Transverse colon (tissue), 4 donors: ENCODE results near the gene POLK. TPM values are rescaled to one million over a fixed set of nuclear protein-coding genes. Genes with fewer than 3 reads are reported as not detected.

Experiments
- DNase-seq: peaks from one replicate; pipeline ENCODE4 v3.0.0-alpha.2; 2019
- H3K27ac ChIP-seq, 4 donors: fragments of 200-600 bp; sonication (generic); 2 replicates each; pipeline ENCODE4 v1.5.1; 2016 to 2018; ENCODE audit warnings: inconsistent platforms in 4 of 4
- H3K27me3 ChIP-seq: fragments of 200-600 bp; sonication (generic); 2 replicates; pipeline ENCODE4 v1.5.1; 2017; ENCODE audit warnings: inconsistent platforms
- H3K36me3 ChIP-seq, 4 donors: fragments of 200-600 bp; sonication (generic); 2 replicates each; pipeline ENCODE4 v1.5.1; 2017 to 2019; ENCODE audit warnings: inconsistent platforms in 4 of 4
- H3K4me1 ChIP-seq, 4 donors: fragments of 200-600 bp; sonication (generic); 2 replicates each; pipeline ENCODE4 v1.5.1; 2017 to 2020; ENCODE audit warnings: inconsistent platforms in 4 of 4
- H3K4me3 ChIP-seq, 4 donors: fragments of 200-600 bp; sonication (generic); 1 replicate in 1 of 4; 2 replicates in 3 of 4; pipeline versions ENCODE4 v1.5.1 to v1.6.1; 2017 to 2019; ENCODE audit warnings: inconsistent platforms in 4 of 4
- H3K9me3 ChIP-seq, 2 donors: fragments of 200-600 bp; sonication (generic); 2 replicates each; pipeline ENCODE4 v1.5.1; 2017 to 2019; ENCODE audit warnings: inconsistent platforms in 2 of 2
- EP300 ChIP-seq: sonication (generic); formaldehyde crosslinking; IDR thresholded peaks from one replicate; pipeline ENCODE4 v1.6.1; 2017; ENCODE audit warnings: antibody characterized with exemption, low read depth
- POLR2A ChIP-seq: fragments of 450-650 bp; IDR thresholded peaks from one replicate; pipeline ENCODE4 v1.6.1; 2016; ENCODE audit warnings: antibody characterized with exemption, mild to moderate bottlenecking, moderate library complexity
- POLR2AphosphoS5 ChIP-seq, 3 donors: sonication (generic); formaldehyde crosslinking; IDR thresholded peaks; one replicate each; pipeline ENCODE4 v1.6.1; 2016; ENCODE audit warnings: antibody characterized with exemption in 3 of 3
- whole genome bisulfite sequencing, 2 donors: methylation state at CpG; one replicate each; pipeline ENCODE4 v1.1.5; 2018; ENCODE audit warnings: low coverage in 1 of 2; 5-methylcytosine and 5-hydroxymethylcytosine counted together
- in situ Hi-C, 4 donors: fragments of 200-750 bp; cut with MboI; loops; one replicate each; pipeline versions ENCODE4 v1.15.0 to v1.15.1; 2017; ENCODE audit warnings: low sequenced_read_pairs in 3 of 4, low pct_ligation_motif_present in 1 of 4, low pct_unique_long_range_greater_than_20kb in 1 of 4
- intact Hi-C: fragments of 100-400 bp; cut with DNase I; formaldehyde crosslinking; loops from one replicate; pipeline ENCODE4 v1.15.1; 2023; ENCODE audit warnings: low total_unique reads
- total RNA-seq, 4 donors: library from RNA; depleted of rRNA; stranded (reverse); fragments of >200 nt; gene quantifications; one replicate each; pipeline ENCODE4 v1.1.0, GENCODE V29; 2016
- TF ChIP-seq, protein P1 (sequence below), 5 experiments: fragments of 200-600 bp in 3 of 5; fragments of 450-650 bp in 2 of 5; sonication (generic) in 3 of 5; IDR thresholded peaks; 1 replicate in 2 of 5; 2 replicates in 3 of 5; pipeline ENCODE4 v1.5.1; 2016 to 2017; ENCODE audit warnings: antibody characterized with exemption in 5 of 5, inconsistent platforms in 3 of 5, mild to moderate bottlenecking in 2 of 5, moderate library complexity in 1 of 5

Gene POLK
- total RNA-seq, 4 donors from 2014 or later, result 5.4 to 30.2 (median 18.5) TPM

DNA sequence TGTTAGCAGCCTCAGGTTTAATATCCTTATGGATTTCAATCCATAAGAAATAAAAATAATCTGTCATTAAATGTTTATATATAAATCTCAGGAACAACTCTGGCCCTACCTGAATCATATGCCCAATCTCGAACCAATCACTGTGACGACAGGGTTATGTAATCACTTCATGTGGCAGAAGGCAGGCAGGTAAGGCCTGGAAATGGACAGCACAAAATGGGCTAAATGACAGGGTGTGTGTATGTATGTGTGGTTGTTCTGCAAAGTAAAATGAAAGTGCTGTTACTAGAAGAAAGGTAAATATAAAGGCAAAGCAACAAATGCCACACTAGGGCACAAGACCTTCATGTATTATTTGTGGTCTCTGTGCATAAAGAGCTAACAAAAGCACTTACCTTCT is 119.2 kb downstream of the POLK start:
- H3K4me1 ChIP-seq, result no peaks in the 10 kb centered on the region
- no peaks in the 10 kb centered on the region for H3K9me3 ChIP-seq
- in situ Hi-C loops, result no loop called here
- H3K27ac ChIP-seq, result no peak overlapping the region
- H3K36me3 ChIP-seq, result no peaks in the 10 kb centered on the region
- intact Hi-C loops, result no loop called here
- H3K27me3 ChIP-seq, result no peaks in the 10 kb centered on the region
- no peak for DNase-seq
- H3K4me3 ChIP-seq, result no peak overlapping the region
- TF ChIP-seq, protein P1, sequence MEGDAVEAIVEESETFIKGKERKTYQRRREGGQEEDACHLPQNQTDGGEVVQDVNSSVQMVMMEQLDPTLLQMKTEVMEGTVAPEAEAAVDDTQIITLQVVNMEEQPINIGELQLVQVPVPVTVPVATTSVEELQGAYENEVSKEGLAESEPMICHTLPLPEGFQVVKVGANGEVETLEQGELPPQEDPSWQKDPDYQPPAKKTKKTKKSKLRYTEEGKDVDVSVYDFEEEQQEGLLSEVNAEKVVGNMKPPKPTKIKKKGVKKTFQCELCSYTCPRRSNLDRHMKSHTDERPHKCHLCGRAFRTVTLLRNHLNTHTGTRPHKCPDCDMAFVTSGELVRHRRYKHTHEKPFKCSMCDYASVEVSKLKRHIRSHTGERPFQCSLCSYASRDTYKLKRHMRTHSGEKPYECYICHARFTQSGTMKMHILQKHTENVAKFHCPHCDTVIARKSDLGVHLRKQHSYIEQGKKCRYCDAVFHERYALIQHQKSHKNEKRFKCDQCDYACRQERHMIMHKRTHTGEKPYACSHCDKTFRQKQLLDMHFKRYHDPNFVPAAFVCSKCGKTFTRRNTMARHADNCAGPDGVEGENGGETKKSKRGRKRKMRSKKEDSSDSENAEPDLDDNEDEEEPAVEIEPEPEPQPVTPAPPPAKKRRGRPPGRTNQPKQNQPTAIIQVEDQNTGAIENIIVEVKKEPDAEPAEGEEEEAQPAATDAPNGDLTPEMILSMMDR (IDR thresholded peaks at IDR 0.05), result no peak
- TF ChIP-seq POLR2A (no peak), POLR2AphosphoS5 (IDR thresholded peaks at IDR 0.05) (no peak), EP300 (no peak)
- WGBS, 2 donors, result 79 to 100% methylated on average over 2 of the region's 2 CpGs

DNA sequence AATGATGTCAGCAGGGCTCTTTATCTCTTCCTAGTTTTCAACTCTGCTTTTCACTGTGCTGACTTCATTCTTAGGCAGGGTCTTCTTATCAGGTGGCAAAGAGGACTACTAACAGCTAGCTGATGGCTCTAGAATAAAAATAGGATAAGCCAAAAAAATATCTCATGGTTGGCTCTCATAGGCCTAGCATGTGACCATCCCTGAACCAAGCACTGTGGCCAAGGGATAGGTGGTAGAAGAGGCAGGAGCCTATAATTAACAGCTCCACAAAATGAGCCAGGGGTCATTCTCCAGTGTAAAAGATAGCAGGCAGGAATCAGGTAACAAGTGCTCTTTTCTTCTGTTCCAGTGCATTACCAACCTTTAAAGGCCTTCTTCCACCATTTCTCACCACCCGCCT is 120.6 kb downstream of the POLK start:
- intact Hi-C loops, result no loop called here
- Histone ChIP-seq H3K36me3 (no peaks in the 10 kb centered on the region), H3K27me3 (no peaks in the 10 kb centered on the region), H3K9me3 (no peaks in the 10 kb centered on the region), H3K4me3 (no peak overlapping the region), H3K4me1 (no peaks in the 10 kb centered on the region), H3K27ac (no peak overlapping the region)
- in situ Hi-C loops, result no loop called here
- WGBS, 2 donors, result 95% methylated on average over 1 of the region's 1 CpG; no CpG with 5 or more reads in 1 of the 2 donors
- no peak for DNase-seq
- TF ChIP-seq POLR2AphosphoS5 (IDR thresholded peaks at IDR 0.05), result no peak
- TF ChIP-seq EP300, result no peak
- TF ChIP-seq POLR2A, result no peak
- TF ChIP-seq, protein P1 (IDR thresholded peaks at IDR 0.05), result no peak

GRCh38 chr5:75637949-75638348 is 126.3 kb downstream of the POLK start:
- no peak for DNase-seq
- in situ Hi-C loops (no loop called here), intact Hi-C loops (no loop called here)
- Histone ChIP-seq H3K36me3 (no peaks in the 10 kb centered on the region), H3K4me1 (no peaks in the 10 kb centered on the region), H3K27ac (no peak overlapping the region), H3K9me3 (peaks cover 0 to 3% of the 10 kb centered on the region in 2 donors), H3K4me3 (no peak overlapping the region), H3K27me3 (no peaks in the 10 kb centered on the region)
- WGBS, 2 donors, result 83% methylated on average over 1 of the region's 1 CpG; no CpG with 5 or more reads in 1 of the 2 donors
- TF ChIP-seq, protein P1 (IDR thresholded peaks at IDR 0.05), result no peak
- TF ChIP-seq POLR2A (no peak), EP300 (no peak), POLR2AphosphoS5 (IDR thresholded peaks at IDR 0.05) (no peak)

DNA sequence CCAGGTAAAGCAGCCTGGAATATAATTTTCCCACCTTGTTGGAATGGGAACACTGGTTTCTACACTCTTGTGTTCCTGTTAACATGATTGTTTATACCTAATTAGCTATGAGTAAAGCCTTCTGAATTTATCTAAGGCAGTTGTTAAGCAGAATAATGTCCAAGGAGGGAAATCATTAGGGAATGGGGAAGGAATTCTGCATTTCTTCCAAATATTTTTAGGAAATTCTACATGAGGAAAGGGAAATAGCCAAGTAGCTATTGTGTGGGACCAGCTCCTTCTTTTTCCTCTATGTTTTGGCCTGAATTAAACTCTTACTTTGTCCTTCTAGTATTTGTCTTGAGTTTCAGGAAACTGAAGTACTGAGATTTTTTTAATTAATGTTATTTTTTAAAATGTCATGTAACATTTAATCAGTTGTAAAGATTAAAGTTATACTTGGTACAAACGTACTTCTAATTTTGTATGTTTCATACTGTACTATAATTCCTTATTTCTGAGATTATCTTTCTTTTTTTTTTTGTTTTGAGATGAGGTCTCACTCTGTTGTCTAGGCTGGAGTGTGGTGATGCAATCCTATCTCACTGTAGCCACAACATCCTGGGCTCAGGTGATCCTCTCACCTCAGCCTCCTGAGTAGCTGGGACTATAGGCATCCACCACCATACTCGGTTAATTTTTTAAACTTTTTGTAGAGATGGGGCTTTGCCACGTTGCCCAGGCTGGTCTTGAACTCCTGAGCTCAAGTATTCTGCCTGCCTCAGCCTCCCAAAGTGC is 128.0 kb downstream of the POLK start:
- Histone ChIP-seq H3K27me3 (no peaks in the 10 kb centered on the region), H3K36me3 (no peaks in the 10 kb centered on the region), H3K4me3 (no peak overlapping the region), H3K4me1 (no peaks in the 10 kb centered on the region), H3K9me3 (peaks cover 0 to 3% of the 10 kb centered on the region in 2 donors), H3K27ac (no peak overlapping the region)
- no peak for DNase-seq
- 64 to 84% methylated on average over 3 of the region's 3 CpGs for WGBS, 2 donors
- intact Hi-C loops, result no loop called here
- no peak for TF ChIP-seq POLR2AphosphoS5 (IDR thresholded peaks at IDR 0.05)
- TF ChIP-seq POLR2A, result no peak
- TF ChIP-seq, protein P1 (IDR thresholded peaks at IDR 0.05), result no peak
- in situ Hi-C loops, result no loop called here
